AG08395 (cell line): ENCODE measurements around the gene TMEM45A.
"Not testable (repeated sequence)": the region's sequence is repeated elsewhere in the genome, so short reads cannot be mapped to it uniquely, and the experiment has no call there.

ENCODE experiments used
- DNase-seq: peaks from one replicate; pipeline ENCODE4 v3.0.0; 2012; ENCODE audit warnings: mixed read lengths, low spot score

The TMEM45A gene

GRCh38 chr3:100492059-100493006 lies at the start of gene TMEM45A:
Gene TMEM45A, plus strand, starts transcription at chr3:100492619. Its CDS starts 62,593 bp downstream, at chr3:100555212.
- DNase-seq: peak; percentile 99

- DNase-seq: no peak
Observed at GRCh38 chr3:100443690-100444089, 48.7 kb upstream of the TMEM45A start.

- not testable (repeated sequence) for DNase-seq
Observed at GRCh38 chr3:100447067-100447466, 45.4 kb upstream of the TMEM45A start.

- no peak for DNase-seq
Observed at GRCh38 chr3:100448079-100448478, 44.3 kb upstream of the TMEM45A start.

GRCh38 chr3:100449214-100449613 lies 43.2 kb upstream of the TMEM45A start:
- DNase-seq: no peak

- no peak for DNase-seq
Observed at GRCh38 chr3:100454677-100455076, 37.7 kb upstream of the TMEM45A start.

GRCh38 chr3:100455841-100456550 lies 36.4 kb upstream of the TMEM45A start:
- DNase-seq: no peak

GRCh38 chr3:100456745-100457144 lies 35.7 kb upstream of the TMEM45A start:
- DNase-seq: no peak

GRCh38 chr3:100457811-100458210 lies 34.6 kb upstream of the TMEM45A start:
- DNase-seq: no peak

- DNase-seq: no peak
Observed at GRCh38 chr3:100458814-100459213, 33.6 kb upstream of the TMEM45A start.

GRCh38 chr3:100463002-100463401 lies 29.4 kb upstream of the TMEM45A start:
- peak; percentile 76 for DNase-seq

GRCh38 chr3:100463646-100464155 lies 28.7 kb upstream of the TMEM45A start:
- no peak for DNase-seq

- no peak for DNase-seq
Observed at GRCh38 chr3:100465892-100466777, 26.3 kb upstream of the TMEM45A start.

GRCh38 chr3:100467133-100467532 lies 25.3 kb upstream of the TMEM45A start:
- no peak for DNase-seq

GRCh38 chr3:100468676-100469075 lies 23.7 kb upstream of the TMEM45A start:
- no peak for DNase-seq

GRCh38 chr3:100470951-100471350 lies 21.5 kb upstream of the TMEM45A start:
- no peak for DNase-seq

GRCh38 chr3:100471444-100471843 lies 21.0 kb upstream of the TMEM45A start:
- no peak for DNase-seq

- not testable (repeated sequence) for DNase-seq
Observed at GRCh38 chr3:100477851-100478360, 14.5 kb upstream of the TMEM45A start.

- DNase-seq: not testable (repeated sequence)
Observed at GRCh38 chr3:100478521-100478920, 13.9 kb upstream of the TMEM45A start.

GRCh38 chr3:100480081-100480480 lies 12.3 kb upstream of the TMEM45A start:
- DNase-seq: no peak

- DNase-seq: no peak
Observed at GRCh38 chr3:100482176-100482575, 10.2 kb upstream of the TMEM45A start.

- DNase-seq: no peak
Observed at GRCh38 chr3:100483529-100483928, 8.9 kb upstream of the TMEM45A start.
